Thymus (tissue), 11 donors: Measurements from ENCODE around the gene SLC36A1. TPM values are rescaled to one million over a fixed set of nuclear protein-coding genes. Genes with fewer than 3 reads are reported as not detected.
A peak's percentile ranks its signal among the peaks of the same experiment; 100 is the strongest.

Source experiments
- DNase-seq, 9 donors: peaks; one replicate each; pipeline ENCODE4 v3.0.0-alpha.2; 2013; ENCODE audit warnings: low spot score in 9 of 9, low read depth in 6 of 9, missing footprints in 1 of 9
- H3K27ac ChIP-seq, 2 donors: one replicate each; pipeline ENCODE4 v1.5.1; 2013; ENCODE audit warnings: control low read depth in 1 of 2, low read depth in 1 of 2, low read length in 1 of 2, mild to moderate bottlenecking in 1 of 2, moderate library complexity in 1 of 2
- H3K27me3 ChIP-seq, 2 donors: one replicate each; pipeline ENCODE4 v1.5.1; 2013; ENCODE audit warnings: low read length in 1 of 2; ENCODE audit not compliant: control insufficient read depth in 2 of 2, insufficient read depth in 1 of 2
- H3K36me3 ChIP-seq, 2 donors: one replicate each; pipeline ENCODE4 v1.5.1; 2013; ENCODE audit warnings: low read length in 1 of 2, mild to moderate bottlenecking in 1 of 2, moderate library complexity in 1 of 2; ENCODE audit not compliant: control insufficient read depth in 2 of 2, insufficient read depth in 2 of 2
- H3K4me1 ChIP-seq, 2 donors: one replicate each; pipeline ENCODE4 v1.5.1; 2013; ENCODE audit warnings: low read length in 2 of 2; ENCODE audit not compliant: control insufficient read depth in 2 of 2, insufficient read depth in 2 of 2
- H3K4me3 ChIP-seq, 2 donors: one replicate each; pipeline ENCODE4 v1.5.1; 2013; ENCODE audit warnings: low read length in 2 of 2, control low read depth in 1 of 2, mild to moderate bottlenecking in 1 of 2
- H3K9me3 ChIP-seq, 2 donors: one replicate each; pipeline ENCODE4 v1.5.1; 2013; ENCODE audit warnings: low read length in 1 of 2, mild to moderate bottlenecking in 1 of 2; ENCODE audit not compliant: control insufficient read depth in 2 of 2, insufficient read depth in 1 of 2
- WGBS: extraction: QIAGEN DNeasy Blood & Tissue Kit; methylation state at CpG from one replicate; pipeline ENCODE4 v1.1.7; 2013; 5-methylcytosine and 5-hydroxymethylcytosine counted together
- polyA plus RNA-seq: library from polyadenylated mRNA; stranded (reverse); fragments of 200-250 nt; gene quantifications from one replicate; pipeline ENCODE4 v1.2.3, GENCODE V29; 2013
- total RNA-seq: library from RNA; stranded (reverse); fragments of 120-200 nt; gene quantifications from one replicate; pipeline ENCODE4 v1.2.4, GENCODE V29; 2013
- donor health status: healthy.

The SLC36A1 gene
- total and polyA plus RNA-seq, 2 donors, result 5.1 to 7.2 TPM

GRCh38 chr5:151459680-151460324, 12.4 kb downstream of the SLC36A1 start:
- 91% methylated on average over 4 of the region's 4 CpGs for WGBS
- H3K36me3 ChIP-seq, result peaks cover 3 to 43% of the 10 kb centered on the region in 2 donors
- DNase-seq, result no peak

DNA sequence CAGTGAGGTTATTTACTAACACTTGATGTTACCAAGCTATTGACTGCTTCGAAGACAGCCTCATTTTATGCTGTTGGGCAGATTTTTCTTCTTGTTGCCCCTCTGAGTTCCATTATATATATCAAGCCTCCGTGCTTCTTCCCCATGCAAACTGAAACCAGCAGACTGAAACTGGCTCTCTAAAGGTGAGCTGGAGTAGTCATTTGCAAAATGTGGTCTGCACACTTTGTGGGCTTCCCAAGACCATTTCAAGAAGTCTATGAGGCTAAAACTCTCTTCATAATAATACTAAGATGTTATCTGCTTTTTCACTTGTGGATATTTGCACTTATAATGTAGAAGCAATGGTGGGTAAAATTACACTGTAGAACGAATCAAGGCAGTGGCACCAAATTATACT, 13.9 kb downstream of the SLC36A1 start:
- Histone ChIP-seq H3K4me1 (peaks cover 0 to 12% of the 10 kb centered on the region in 2 donors), H3K9me3 (no peaks in the 10 kb centered on the region), H3K27ac (no peak overlapping the region), H3K4me3 (no peak overlapping the region), H3K27me3 (no peaks in the 10 kb centered on the region), H3K36me3 (peaks cover 8 to 53% of the 10 kb centered on the region in 2 donors)
- 78% methylated on average over 3 of the region's 3 CpGs for WGBS
- DNase-seq, result no peak

More at GRCh38 chr5:151459680-151460324, 12.4 kb downstream of the SLC36A1 start:
- Histone ChIP-seq H3K27me3 (no peaks in the 10 kb centered on the region), H3K4me1 (peaks cover 0 to 12% of the 10 kb centered on the region in 2 donors), H3K4me3 (no peak overlapping the region), H3K9me3 (no peaks in the 10 kb centered on the region), H3K27ac (peak overlapping the region in 1 of 2 donors; percentile 36)

DNA sequence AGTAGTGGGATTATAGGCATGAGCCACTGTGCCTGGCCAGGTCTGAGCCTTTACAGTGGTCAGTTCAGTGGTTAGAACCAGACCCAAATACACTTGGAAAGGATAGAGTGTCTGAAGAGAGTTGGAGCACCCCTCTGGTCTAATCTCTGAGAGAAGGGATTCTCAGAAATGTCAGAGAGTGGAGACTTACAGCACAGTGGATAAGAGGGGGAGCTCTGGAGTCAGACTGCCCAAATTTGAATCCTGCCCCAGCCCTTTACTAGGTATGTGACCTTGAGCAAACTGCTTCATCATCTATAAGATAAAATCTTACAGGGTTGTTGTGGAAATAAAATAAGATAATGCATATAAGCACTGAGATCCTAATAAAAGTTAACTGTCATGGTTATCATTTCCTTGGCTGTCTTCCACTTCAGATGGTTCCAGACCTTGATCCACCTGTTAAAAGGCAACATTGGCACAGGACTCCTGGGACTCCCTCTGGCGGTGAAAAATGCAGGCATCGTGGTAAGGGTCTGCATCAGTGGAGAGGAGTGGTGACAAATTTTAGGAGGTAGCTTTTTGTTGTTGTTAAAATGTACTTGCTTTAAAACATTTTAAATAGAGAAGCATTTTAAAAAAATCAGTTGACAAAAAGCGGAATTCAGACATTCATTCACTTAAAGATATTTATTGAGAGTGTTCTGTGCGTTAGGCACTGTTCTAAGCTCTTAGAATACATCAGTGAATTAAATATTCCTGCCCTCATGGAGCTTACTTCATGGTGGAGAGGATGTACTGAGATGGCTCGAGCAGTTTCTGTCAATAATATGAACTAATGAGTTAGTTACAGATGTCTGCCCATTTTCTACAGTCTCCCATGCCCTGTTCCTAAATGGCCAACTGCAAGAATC, 16.0 kb downstream of the SLC36A1 start:
- peaks cover 0 to 10% of the 10 kb centered on the region in 2 donors for H3K4me1 ChIP-seq
- H3K9me3 ChIP-seq, result no peaks in the 10 kb centered on the region
- no peak overlapping the region for H3K27ac ChIP-seq
- H3K36me3 ChIP-seq, result peaks cover 20 to 69% of the 10 kb centered on the region in 2 donors
- no peaks in the 10 kb centered on the region for H3K27me3 ChIP-seq
- DNase-seq, result peak in 1 of 9 donors; percentile 38
- no peak overlapping the region for H3K4me3 ChIP-seq
- 80% methylated on average over 5 of the region's 5 CpGs for WGBS

- WGBS, result 96% methylated on average over 4 of the region's 4 CpGs
Observed at GRCh38 chr5:151464101-151464500, 16.7 kb downstream of the SLC36A1 start.

DNA sequence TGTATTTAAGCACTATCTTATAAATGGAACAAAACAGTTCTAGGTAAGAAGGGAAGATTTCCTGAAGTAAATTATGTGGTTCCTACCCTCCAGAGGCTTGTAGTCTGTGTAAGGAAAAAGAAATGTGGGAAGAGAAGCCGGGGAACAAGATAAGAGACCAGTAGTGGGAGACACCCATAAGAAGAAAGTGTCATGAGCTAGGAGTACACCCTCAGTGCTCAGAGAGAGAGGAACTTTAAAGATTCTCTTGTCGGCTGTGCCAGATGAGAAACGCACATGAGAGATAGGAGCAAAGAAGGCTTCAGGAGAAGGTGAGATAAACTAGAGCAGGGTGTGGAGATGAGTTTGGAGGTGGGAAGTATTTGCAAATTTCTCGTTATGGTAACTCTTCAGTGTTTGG, 18.1 kb downstream of the SLC36A1 start:
- H3K36me3 ChIP-seq, result peaks cover 21 to 56% of the 10 kb centered on the region in 2 donors
- no peak overlapping the region for H3K4me3 ChIP-seq
- no peak overlapping the region for H3K27ac ChIP-seq
- H3K27me3 ChIP-seq, result no peaks in the 10 kb centered on the region
- H3K9me3 ChIP-seq, result no peaks in the 10 kb centered on the region
- WGBS, result 92% methylated on average over 4 of the region's 4 CpGs
- H3K4me1 ChIP-seq, result no peaks in the 10 kb centered on the region
- no peak for DNase-seq

More at GRCh38 chr5:151464101-151464500, 16.7 kb downstream of the SLC36A1 start:
- H3K4me1 ChIP-seq, result peaks cover 0 to 9% of the 10 kb centered on the region in 2 donors
- no peaks in the 10 kb centered on the region for H3K27me3 ChIP-seq
- H3K9me3 ChIP-seq, result no peaks in the 10 kb centered on the region
- H3K36me3 ChIP-seq, result peaks cover 21 to 67% of the 10 kb centered on the region in 2 donors
- no peak overlapping the region for H3K4me3 ChIP-seq
- H3K27ac ChIP-seq, result no peak overlapping the region
- no peak for DNase-seq

DNA sequence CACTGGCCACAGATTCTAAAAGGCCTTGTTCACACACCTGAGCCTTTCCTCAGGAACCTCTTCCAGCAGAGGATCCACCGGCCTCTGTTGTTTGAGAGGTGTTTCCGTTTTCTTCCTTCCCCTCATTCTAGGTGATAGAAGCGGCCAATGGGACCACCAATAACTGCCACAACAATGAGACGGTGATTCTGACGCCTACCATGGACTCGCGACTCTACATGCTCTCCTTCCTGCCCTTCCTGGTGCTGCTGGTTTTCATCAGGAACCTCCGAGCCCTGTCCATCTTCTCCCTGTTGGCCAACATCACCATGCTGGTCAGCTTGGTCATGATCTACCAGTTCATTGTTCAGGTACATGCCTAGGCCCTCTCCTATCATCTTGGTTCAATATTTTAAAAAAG, 20.2 kb downstream of the SLC36A1 start:
- no peak overlapping the region for H3K27ac ChIP-seq
- WGBS, result 97% methylated on average over 8 of the region's 8 CpGs
- no peaks in the 10 kb centered on the region for H3K27me3 ChIP-seq
- H3K4me1 ChIP-seq, result no peaks in the 10 kb centered on the region
- H3K4me3 ChIP-seq, result no peak overlapping the region
- no peak for DNase-seq
- H3K9me3 ChIP-seq, result no peaks in the 10 kb centered on the region
- peaks cover 21 to 52% of the 10 kb centered on the region in 2 donors for H3K36me3 ChIP-seq

GRCh38 chr5:151469386-151469785, 22.0 kb downstream of the SLC36A1 start:
- Histone ChIP-seq H3K36me3 (peaks cover 21 to 37% of the 10 kb centered on the region in 2 donors), H3K27ac (no peak overlapping the region), H3K27me3 (no peaks in the 10 kb centered on the region), H3K4me3 (no peak overlapping the region), H3K9me3 (no peaks in the 10 kb centered on the region), H3K4me1 (no peaks in the 10 kb centered on the region)
- DNase-seq, result no peak

GRCh38 chr5:151469992-151470391, 22.6 kb downstream of the SLC36A1 start:
- WGBS, result 94% methylated on average over 3 of the region's 3 CpGs
- H3K36me3 ChIP-seq, result peaks cover 19 to 31% of the 10 kb centered on the region in 2 donors
- no peak overlapping the region for H3K27ac ChIP-seq
- DNase-seq, result no peak
- H3K4me3 ChIP-seq, result no peak overlapping the region
- peaks cover 3 to 5% of the 10 kb centered on the region in 2 donors for H3K4me1 ChIP-seq
- no peaks in the 10 kb centered on the region for H3K27me3 ChIP-seq
- no peaks in the 10 kb centered on the region for H3K9me3 ChIP-seq

DNA sequence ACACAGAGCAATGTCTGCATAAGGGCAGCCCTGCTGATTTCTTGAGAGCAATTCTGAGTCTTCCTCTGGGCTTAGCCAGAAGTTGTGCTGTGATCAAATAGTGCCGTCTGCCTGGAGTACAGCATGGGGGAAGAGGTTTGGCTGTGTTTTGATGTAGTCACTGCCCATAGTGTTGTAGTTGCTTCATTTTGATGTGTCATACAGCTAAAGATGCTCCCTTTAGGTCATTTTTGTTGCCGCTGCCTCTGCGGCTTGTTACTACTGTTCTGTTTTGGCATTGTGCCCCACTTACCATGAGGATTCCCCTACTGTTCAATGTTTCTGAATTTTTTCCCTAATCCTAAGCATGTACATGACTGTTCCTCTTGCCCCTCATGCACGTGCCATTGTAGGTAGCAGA, 23.0 kb downstream of the SLC36A1 start:
- 95% methylated on average over 4 of the region's 4 CpGs for WGBS
- Histone ChIP-seq H3K27ac (no peak overlapping the region), H3K4me3 (no peak overlapping the region), H3K36me3 (peaks cover 16 to 26% of the 10 kb centered on the region in 2 donors), H3K4me1 (peaks cover 4 to 9% of the 10 kb centered on the region in 2 donors), H3K9me3 (no peaks in the 10 kb centered on the region), H3K27me3 (no peaks in the 10 kb centered on the region)
- DNase-seq, result no peak
